Upper lobe of left lung (tissue), 4 donors: ENCODE measurements around the gene OLIG3.

ENCODE experiments used
- CTCF ChIP-seq, 6 experiments: fragments of 450-650 bp in 4 of 6; fragments of 200-600 bp in 2 of 6; sonication (generic) in 2 of 6; IDR thresholded peaks; one replicate each; pipeline ENCODE4 v1.5.1; 2016 to 2019; ENCODE audit warnings: antibody characterized with exemption in 6 of 6
- EP300 ChIP-seq, 4 donors: sonication (generic); formaldehyde crosslinking; IDR thresholded peaks; one replicate each; pipeline ENCODE4 v1.5.1; 2017; ENCODE audit warnings: antibody characterized with exemption in 4 of 4, control low read depth in 2 of 4
- POLR2A ChIP-seq, 4 donors: fragments of 450-650 bp; IDR thresholded peaks; one replicate each; pipeline ENCODE4 v1.5.1; 2016 to 2017; ENCODE audit warnings: antibody characterized with exemption in 4 of 4, mild to moderate bottlenecking in 2 of 4
- POLR2AphosphoS5 ChIP-seq, 2 donors: sonication (generic); formaldehyde crosslinking; IDR thresholded peaks; one replicate each; pipeline ENCODE4 v1.5.1; 2017; ENCODE audit warnings: antibody characterized with exemption in 2 of 2

GRCh38 chr6:137498481-137499190, 4.4 kb upstream of the OLIG3 start:
- TF ChIP-seq CTCF (IDR thresholded peaks at IDR 0.05): no peak
- no peak for TF ChIP-seq POLR2AphosphoS5 (IDR thresholded peaks at IDR 0.05)
- TF ChIP-seq POLR2A (IDR thresholded peaks at IDR 0.05): no peak
- no peak for TF ChIP-seq EP300 (IDR thresholded peaks at IDR 0.05)
